Measurements from ENCODE around the gene FLRT1.

- TF ChIP-seq CTCF (IDR thresholded peaks at IDR 0.05) (no peak), POLR2AphosphoS5 (IDR thresholded peaks at IDR 0.05) (no peak)
Observed at GRCh38 chr11:64037027-64037634, 1.4 kb downstream of the FLRT1 start.

Measured in gastroesophageal sphincter (tissue), 3 donors.